Measurements from ENCODE around the gene LYPD5. TPM values are rescaled to one million over a fixed set of nuclear protein-coding genes. Genes with fewer than 3 reads are reported as not detected.
"Not testable (repeated sequence)": the region's sequence is repeated elsewhere in the genome, so short reads cannot be mapped to it uniquely, and the experiment has no call there.

The LYPD5 gene
- total RNA-seq, 1 experiment from 2014 or later: 2.9 TPM

- DNase-seq (ENCODE audit: low read depth): no peak
Measured at GRCh38 chr19:43778651-43779050, 23.6 kb downstream of the LYPD5 start.

GRCh38 chr19:43777163-43777695, 25.0 kb downstream of the LYPD5 start:
- peak; percentile 82 for DNase-seq (ENCODE audit: low read depth)

- DNase-seq (ENCODE audit: low read depth): no peak
Measured at GRCh38 chr19:43776286-43776685, 26.0 kb downstream of the LYPD5 start.

GRCh38 chr19:43775299-43775890, 26.9 kb downstream of the LYPD5 start:
- no peak for DNase-seq (ENCODE audit: low read depth)

GRCh38 chr19:43774940-43775258, 27.3 kb downstream of the LYPD5 start:
- DNase-seq (ENCODE audit: low read depth): not testable (repeated sequence)

- no peak for DNase-seq (ENCODE audit: low read depth)
Measured at GRCh38 chr19:43774103-43774939, 27.9 kb downstream of the LYPD5 start.

- DNase-seq (ENCODE audit: low read depth): no peak
Measured at GRCh38 chr19:43773725-43774102, 28.5 kb downstream of the LYPD5 start.

GRCh38 chr19:43769256-43769655, 33.0 kb downstream of the LYPD5 start:
- DNase-seq (ENCODE audit: low read depth): no peak

- no peak for DNase-seq (ENCODE audit: low read depth)
Measured at GRCh38 chr19:43768273-43769050, 33.8 kb downstream of the LYPD5 start.

- no peak for DNase-seq (ENCODE audit: low read depth)
Measured at GRCh38 chr19:43767818-43768217, 34.4 kb downstream of the LYPD5 start.

GRCh38 chr19:43767316-43767715, 34.9 kb downstream of the LYPD5 start:
- DNase-seq (ENCODE audit: low read depth): no peak

GRCh38 chr19:43766755-43767043, 35.5 kb downstream of the LYPD5 start:
- no peak for DNase-seq (ENCODE audit: low read depth)

GRCh38 chr19:43765109-43765876, 37.0 kb downstream of the LYPD5 start:
- DNase-seq (ENCODE audit: low read depth): peak; percentile 99

GRCh38 chr19:43764684-43765083, 37.6 kb downstream of the LYPD5 start:
- DNase-seq (ENCODE audit: low read depth): not testable (repeated sequence)

GRCh38 chr19:43763473-43763939, 38.7 kb downstream of the LYPD5 start:
- DNase-seq (ENCODE audit: low read depth): peak; percentile 54

- no peak for DNase-seq (ENCODE audit: low read depth)
Measured at GRCh38 chr19:43762814-43763213, 39.4 kb downstream of the LYPD5 start.

- DNase-seq (ENCODE audit: low read depth): no peak
Measured at GRCh38 chr19:43760941-43761340, 41.3 kb downstream of the LYPD5 start.

GRCh38 chr19:43759515-43759914, 42.7 kb downstream of the LYPD5 start:
- peak; percentile 76 for DNase-seq (ENCODE audit: low read depth)

GRCh38 chr19:43755256-43755801, 46.9 kb downstream of the LYPD5 start:
- DNase-seq (ENCODE audit: low read depth): peak; percentile 83

GRCh38 chr19:43754503-43755255, 47.6 kb downstream of the LYPD5 start, which contains the start of gene SMG9:
Gene SMG9 (minus strand): TSS chr19:43754962. CDS start chr19:43750741, 4,221 bp downstream.
- peak; percentile 100 for DNase-seq (ENCODE audit: low read depth)

GRCh38 chr19:43754253-43754502, 48.1 kb downstream of the LYPD5 start:
- DNase-seq (ENCODE audit: low read depth): no peak
